Ovary (tissue), 3 donors: Measurements from ENCODE around the gene AHRR.

Source experiments
- POLR2A ChIP-seq: fragments of 450-650 bp; IDR thresholded peaks from one replicate; pipeline ENCODE4 v1.6.1; 2017; ENCODE audit warnings: antibody characterized with exemption, mild to moderate bottlenecking, moderate library complexity
- TF ChIP-seq, protein P1 (sequence below), 3 donors: fragments of 450-650 bp in 2 of 3; fragments of 200-600 bp in 1 of 3; IDR thresholded peaks; one replicate each; pipeline versions ENCODE4 v1.5.1 to v1.8.0; 2016 to 2022; ENCODE audit warnings: antibody characterized with exemption in 3 of 3, mild to moderate bottlenecking in 1 of 3
- donor health status: DM: no; HTN: no; CAD: no.

DNA sequence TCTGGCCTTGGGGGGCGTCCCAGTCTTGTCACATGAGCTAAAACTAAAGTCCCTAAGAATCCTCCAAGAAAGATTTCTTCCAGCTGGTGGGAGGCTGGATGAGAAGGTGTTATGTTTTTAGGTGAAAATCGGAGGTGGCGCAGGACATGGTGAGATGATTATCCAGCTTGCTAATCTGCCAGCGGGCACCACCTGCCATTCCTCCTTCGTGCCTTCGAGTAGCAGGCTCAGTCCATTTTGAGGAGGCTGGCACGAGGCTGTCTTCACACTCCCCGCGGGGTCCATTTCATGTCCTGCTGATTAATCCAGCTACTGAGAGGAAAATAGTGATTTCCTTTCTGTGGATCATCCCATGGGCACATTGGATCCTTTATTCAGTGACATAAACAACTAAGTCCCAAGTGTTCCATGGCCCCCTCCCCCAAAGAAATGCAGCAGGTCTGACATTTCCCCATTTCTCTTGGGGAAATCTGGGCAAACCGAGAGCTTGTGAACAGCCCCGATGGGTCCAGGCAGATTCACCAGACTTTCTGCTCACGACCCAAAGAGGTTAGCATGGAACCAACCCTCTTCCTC, 83.2 kb downstream of the AHRR start:
- TF ChIP-seq, protein P1, sequence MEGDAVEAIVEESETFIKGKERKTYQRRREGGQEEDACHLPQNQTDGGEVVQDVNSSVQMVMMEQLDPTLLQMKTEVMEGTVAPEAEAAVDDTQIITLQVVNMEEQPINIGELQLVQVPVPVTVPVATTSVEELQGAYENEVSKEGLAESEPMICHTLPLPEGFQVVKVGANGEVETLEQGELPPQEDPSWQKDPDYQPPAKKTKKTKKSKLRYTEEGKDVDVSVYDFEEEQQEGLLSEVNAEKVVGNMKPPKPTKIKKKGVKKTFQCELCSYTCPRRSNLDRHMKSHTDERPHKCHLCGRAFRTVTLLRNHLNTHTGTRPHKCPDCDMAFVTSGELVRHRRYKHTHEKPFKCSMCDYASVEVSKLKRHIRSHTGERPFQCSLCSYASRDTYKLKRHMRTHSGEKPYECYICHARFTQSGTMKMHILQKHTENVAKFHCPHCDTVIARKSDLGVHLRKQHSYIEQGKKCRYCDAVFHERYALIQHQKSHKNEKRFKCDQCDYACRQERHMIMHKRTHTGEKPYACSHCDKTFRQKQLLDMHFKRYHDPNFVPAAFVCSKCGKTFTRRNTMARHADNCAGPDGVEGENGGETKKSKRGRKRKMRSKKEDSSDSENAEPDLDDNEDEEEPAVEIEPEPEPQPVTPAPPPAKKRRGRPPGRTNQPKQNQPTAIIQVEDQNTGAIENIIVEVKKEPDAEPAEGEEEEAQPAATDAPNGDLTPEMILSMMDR (IDR thresholded peaks at IDR 0.05), result no peak
- no peak for TF ChIP-seq POLR2A
